GM18519 (cell line): ENCODE results near the gene SSBP3.
"Not testable (repeated sequence)": the region's sequence is repeated elsewhere in the genome, so short reads cannot be mapped to it uniquely, and the experiment has no call there.

Source experiments
- ATAC-seq: cut with Tn5 transposase; IDR thresholded peaks from one replicate; pipeline ENCODE4 v1.9.1; 2021; ENCODE audit warnings: mild to moderate bottlenecking, moderate library complexity; ENCODE audit not compliant: unreplicated experiment, low FRiP score

Gene SSBP3

GRCh38 chr1:54253480-54253879 lies 152.7 kb downstream of the SSBP3 start:
- ATAC-seq, result no peak

- no peak for ATAC-seq
Observed at GRCh38 chr1:54252371-54252936, 153.7 kb downstream of the SSBP3 start.

- no peak for ATAC-seq
Observed at GRCh38 chr1:54250670-54251069, 155.5 kb downstream of the SSBP3 start.

GRCh38 chr1:54249819-54250435 lies 156.3 kb downstream of the SSBP3 start:
- ATAC-seq, result no peak

GRCh38 chr1:54248966-54249365 lies 157.2 kb downstream of the SSBP3 start:
- no peak for ATAC-seq

GRCh38 chr1:54247863-54248515 lies 158.2 kb downstream of the SSBP3 start:
- no peak for ATAC-seq

- no peak for ATAC-seq
Observed at GRCh38 chr1:54246116-54246721, 160.0 kb downstream of the SSBP3 start.

- no peak for ATAC-seq
Observed at GRCh38 chr1:54245501-54245900, 160.7 kb downstream of the SSBP3 start.

GRCh38 chr1:54244655-54245054 lies 161.5 kb downstream of the SSBP3 start:
- no peak for ATAC-seq

GRCh38 chr1:54243022-54243421 lies 163.2 kb downstream of the SSBP3 start:
- ATAC-seq, result no peak

GRCh38 chr1:54241364-54241763 lies 164.8 kb downstream of the SSBP3 start:
- ATAC-seq, result no peak

- ATAC-seq, result no peak
Observed at GRCh38 chr1:54240741-54241335, 165.4 kb downstream of the SSBP3 start.

- ATAC-seq, result no peak
Observed at GRCh38 chr1:54239631-54240031, 166.6 kb downstream of the SSBP3 start.

- ATAC-seq, result no peak
Observed at GRCh38 chr1:54239035-54239383, 167.2 kb downstream of the SSBP3 start.

- ATAC-seq, result no peak
Observed at GRCh38 chr1:54238353-54239034, 167.7 kb downstream of the SSBP3 start.

- no peak for ATAC-seq
Observed at GRCh38 chr1:54237586-54237985, 168.6 kb downstream of the SSBP3 start.

- no peak for ATAC-seq
Observed at GRCh38 chr1:54234284-54234683, 171.9 kb downstream of the SSBP3 start.

- not testable (repeated sequence) for ATAC-seq
Observed at GRCh38 chr1:54233196-54233595, 173.0 kb downstream of the SSBP3 start.

- ATAC-seq, result no peak
Observed at GRCh38 chr1:54230507-54231339, 175.5 kb downstream of the SSBP3 start.
